ENCODE measurements around the gene CUTC.

DNA sequence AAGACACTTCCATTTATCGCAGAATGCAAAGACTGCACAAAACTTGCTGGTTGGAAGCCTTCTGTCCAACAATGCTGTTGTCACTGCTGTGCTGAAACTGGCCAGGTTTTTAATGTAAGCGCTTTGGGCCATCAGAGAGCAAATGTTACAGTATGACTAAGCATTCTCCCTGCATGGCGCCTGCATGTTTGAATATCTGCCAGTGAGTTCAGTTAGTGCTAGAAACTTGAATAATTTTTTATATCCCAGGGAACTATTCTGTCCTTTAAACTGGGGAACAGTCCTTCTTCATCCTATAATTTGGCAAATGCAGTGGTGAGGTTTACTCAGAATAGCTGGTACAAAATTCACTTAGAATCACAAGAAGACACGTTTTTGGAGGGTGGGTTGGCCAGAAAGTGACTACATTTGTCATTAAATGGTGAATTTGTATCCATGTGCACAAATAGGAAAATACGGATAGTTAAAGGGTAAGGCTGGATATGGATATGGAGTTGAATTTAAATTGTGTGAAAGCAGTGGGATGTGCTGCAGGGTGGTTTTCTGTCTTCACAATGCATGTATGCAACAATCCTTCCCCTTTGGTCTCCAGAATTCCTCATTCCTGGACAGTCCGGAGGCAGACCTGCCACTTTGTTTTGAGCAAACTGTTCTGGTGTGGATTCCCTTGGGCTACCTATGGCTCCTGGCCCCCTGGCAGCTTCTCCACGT, 52.1 kb downstream of the CUTC start:
- no peak for TF ChIP-seq GATA2 (IDR thresholded peaks at IDR 0.05; ENCODE audit: low read depth, low read length)
- no peak for TF ChIP-seq GATA3 (IDR thresholded peaks at IDR 0.05; ENCODE audit: low read depth, low read length)
